Hematopoietic multipotent progenitor cell (in vitro differentiated cells): Measurements from ENCODE around the gene PPP1R12A. TPM values are rescaled to one million over a fixed set of nuclear protein-coding genes. Genes with fewer than 3 reads are reported as not detected.

ENCODE experiments used
- DNase-seq, 3 donors: peaks; one replicate each; pipeline ENCODE4 v3.0.0-alpha.2; 2011 to 2015; ENCODE audit warnings: low read depth in 2 of 3, low spot score in 2 of 3
- total RNA-seq: library from RNA; depleted of rRNA; stranded (reverse); fragments of >200 nt; gene quantifications from one replicate; pipeline ENCODE4 v1.2.3, GENCODE V29; 2012

PPP1R12A gene
- total RNA-seq, 1 donor = 36.4 TPM

GRCh38 chr12:79936670-79937069 lies 1.8 kb upstream of the PPP1R12A start:
- no peak for DNase-seq

GRCh38 chr12:79935624-79936345 lies 888 bp upstream of the PPP1R12A start:
- DNase-seq = no peak

- peak; percentile 21 to 63 (median 59) for DNase-seq
Observed at GRCh38 chr12:79934281-79935020, 446 bp downstream of the PPP1R12A start.

GRCh38 chr12:79933532-79934264 lies 1.2 kb downstream of the PPP1R12A start:
- DNase-seq = peak in 2 of 3 donors; percentile 41 to 46

GRCh38 chr12:79933043-79933442 lies 1.9 kb downstream of the PPP1R12A start:
- DNase-seq = no peak

GRCh38 chr12:79932357-79932756 lies 2.5 kb downstream of the PPP1R12A start:
- no peak for DNase-seq

GRCh38 chr12:79929065-79929464 lies 5.8 kb downstream of the PPP1R12A start:
- no peak for DNase-seq

GRCh38 chr12:79927772-79928474 lies 7.0 kb downstream of the PPP1R12A start:
- peak in 2 of 3 donors; percentile 61 to 77 for DNase-seq

GRCh38 chr12:79926951-79927350 lies 7.9 kb downstream of the PPP1R12A start:
- no peak for DNase-seq

GRCh38 chr12:79925492-79925891 lies 9.4 kb downstream of the PPP1R12A start:
- no peak for DNase-seq

GRCh38 chr12:79921786-79922185 lies 13.1 kb downstream of the PPP1R12A start:
- no peak for DNase-seq

GRCh38 chr12:79920421-79921238 lies 14.3 kb downstream of the PPP1R12A start:
- DNase-seq = no peak

GRCh38 chr12:79919762-79920161 lies 15.1 kb downstream of the PPP1R12A start:
- DNase-seq = no peak

- no peak for DNase-seq
Observed at GRCh38 chr12:79916826-79917225, 18.1 kb downstream of the PPP1R12A start.

GRCh38 chr12:79911889-79912656 lies 22.8 kb downstream of the PPP1R12A start:
- DNase-seq = no peak

- DNase-seq = no peak
Observed at GRCh38 chr12:79908366-79908765, 26.5 kb downstream of the PPP1R12A start.

- no peak for DNase-seq
Observed at GRCh38 chr12:79901506-79901905, 33.4 kb downstream of the PPP1R12A start.

- no peak for DNase-seq
Observed at GRCh38 chr12:79900951-79901350, 33.9 kb downstream of the PPP1R12A start.

GRCh38 chr12:79900199-79900598 lies 34.7 kb downstream of the PPP1R12A start:
- no peak for DNase-seq
